ENCODE data around the gene MLLT10. TPM values are rescaled to one million over a fixed set of nuclear protein-coding genes. Genes with fewer than 3 reads are reported as not detected.
A peak's percentile ranks its signal among the peaks of the same experiment; 100 is the strongest.

Gene MLLT10
- total RNA-seq, 6 experiments from 2014 or later = 21.8 to 25.2 (median 22.9) TPM

GRCh38 chr10:21527598-21528235, 6.3 kb upstream of the MLLT10 start:
- Mint-ChIP-seq H3K4me1 (ENCODE audit: low read depth) (peaks cover 58% of the 10 kb centered on the region), H3K36me3 (ENCODE audit: low read depth) (no peaks in the 10 kb centered on the region), H3K4me3 (peak overlapping the region; percentile 89), H3K27ac (peak overlapping the region; percentile 93), H3K9me3 (no peaks in the 10 kb centered on the region), H3K27me3 (ENCODE audit: insufficient read depth) (peaks cover 1% of the 10 kb centered on the region; the same call in 1 of the 2 replicates)
- DNase-seq = no peak
- TF ChIP-seq CTCF (IDR thresholded peaks at IDR 0.05) = no peak

GRCh38 chr10:21528236-21529031, 5.6 kb upstream of the MLLT10 start:
- peak overlapping the region; percentile 93 for H3K27ac Mint-ChIP-seq
- H3K9me3 Mint-ChIP-seq = no peaks in the 10 kb centered on the region
- peaks cover 1% of the 10 kb centered on the region; the same call in 1 of the 2 replicates for H3K27me3 Mint-ChIP-seq (ENCODE audit: insufficient read depth)
- peaks cover 62% of the 10 kb centered on the region for H3K4me1 Mint-ChIP-seq (ENCODE audit: low read depth)
- H3K4me3 Mint-ChIP-seq = peak overlapping the region; percentile 89
- no peaks in the 10 kb centered on the region for H3K36me3 Mint-ChIP-seq (ENCODE audit: low read depth)
- no peak for TF ChIP-seq CTCF (IDR thresholded peaks at IDR 0.05)
- DNase-seq = no peak

- Mint-ChIP-seq H3K27me3 (ENCODE audit: insufficient read depth) (peaks cover 1% of the 10 kb centered on the region; the same call in 1 of the 2 replicates), H3K27ac (peak overlapping the region; percentile 93; the same call in 1 of the 2 replicates), H3K9me3 (no peaks in the 10 kb centered on the region), H3K4me3 (peak overlapping the region; percentile 89), H3K4me1 (ENCODE audit: low read depth) (peaks cover 56% of the 10 kb centered on the region), H3K36me3 (ENCODE audit: low read depth) (no peaks in the 10 kb centered on the region)
- DNase-seq = no peak
- TF ChIP-seq CTCF (IDR thresholded peaks at IDR 0.05) = no peak
These were observed 4.8 kb upstream of the MLLT10 start for GRCh38 chr10:21529032-21529910.

- Mint-ChIP-seq H3K36me3 (ENCODE audit: low read depth) (no peaks in the 10 kb centered on the region), H3K27me3 (ENCODE audit: insufficient read depth) (peaks cover 1% of the 10 kb centered on the region; the same call in 1 of the 2 replicates), H3K27ac (no peak overlapping the region), H3K4me3 (no peak overlapping the region), H3K9me3 (no peaks in the 10 kb centered on the region), H3K4me1 (ENCODE audit: low read depth) (peaks cover 47% of the 10 kb centered on the region)
- no peak for TF ChIP-seq CTCF (IDR thresholded peaks at IDR 0.05)
- no peak for DNase-seq
These were observed 3.9 kb upstream of the MLLT10 start for GRCh38 chr10:21530168-21530567.

GRCh38 chr10:21530641-21531040, 3.4 kb upstream of the MLLT10 start:
- no peak for TF ChIP-seq CTCF (IDR thresholded peaks at IDR 0.05)
- no peak for DNase-seq

More at GRCh38 chr10:21530641-21531040, 3.4 kb upstream of the MLLT10 start:
- H3K4me3 Mint-ChIP-seq = no peak overlapping the region
- H3K4me1 Mint-ChIP-seq (ENCODE audit: low read depth) = peaks cover 48% of the 10 kb centered on the region
- H3K27me3 Mint-ChIP-seq (ENCODE audit: insufficient read depth) = peaks cover 1% of the 10 kb centered on the region; the same call in 1 of the 2 replicates
- no peak overlapping the region for H3K27ac Mint-ChIP-seq
- H3K9me3 Mint-ChIP-seq = no peaks in the 10 kb centered on the region
- H3K36me3 Mint-ChIP-seq (ENCODE audit: low read depth) = no peaks in the 10 kb centered on the region

Measured in HFFc6 (cell line).